Measurements from ENCODE around the gene ANAPC13.

ANAPC13 gene

DNA sequence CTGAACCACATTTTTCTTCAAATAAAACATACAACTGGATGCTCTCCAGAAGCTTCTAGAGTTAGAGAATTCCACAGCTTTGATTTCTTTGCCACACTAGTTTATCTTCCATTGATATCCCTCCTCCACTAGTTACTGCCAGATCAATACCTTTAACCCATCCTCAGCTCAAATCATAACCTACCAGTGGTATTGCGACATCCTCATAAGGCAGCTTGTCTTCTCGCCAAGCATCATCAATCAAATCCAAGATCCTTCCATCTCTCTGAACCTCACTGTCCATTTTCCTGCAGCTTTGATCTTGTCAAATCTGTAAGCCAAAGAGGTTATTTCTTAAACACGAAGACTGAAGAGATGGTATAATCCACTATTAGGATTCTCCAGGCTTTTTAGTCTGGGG, 3.2 kb downstream of the ANAPC13 start:
- FAIRE-seq, result no peak

DNA sequence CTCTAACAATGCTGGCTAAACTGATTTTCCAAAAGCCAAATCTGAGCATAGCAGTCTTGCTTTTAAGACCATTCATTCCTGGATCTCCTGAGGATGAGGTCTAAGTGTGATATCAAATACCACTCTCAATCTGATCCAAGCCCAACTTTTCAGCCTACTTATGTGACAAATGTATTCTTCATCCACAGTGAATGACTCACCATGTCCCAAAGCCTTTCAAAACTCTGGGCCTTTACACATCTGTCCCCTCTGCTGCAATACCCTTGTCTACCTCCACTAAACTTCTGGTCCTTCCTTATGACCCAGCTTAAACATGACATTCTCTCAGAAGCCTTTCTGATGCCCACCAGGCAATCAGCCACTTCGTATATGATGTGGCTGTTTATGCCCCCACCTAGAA, 4.6 kb downstream of the ANAPC13 start:
- no peak for FAIRE-seq

- no peak for FAIRE-seq
These were observed 5.2 kb downstream of the ANAPC13 start for GRCh38 chr3:134480546-134480945.

- no peak for FAIRE-seq
These were observed 7.8 kb downstream of the ANAPC13 start for GRCh38 chr3:134477938-134478337.

GRCh38 chr3:134477002-134477401, 8.8 kb downstream of the ANAPC13 start:
- no peak for FAIRE-seq

- no peak for FAIRE-seq
These were observed 9.5 kb downstream of the ANAPC13 start for GRCh38 chr3:134476306-134476705.

DNA sequence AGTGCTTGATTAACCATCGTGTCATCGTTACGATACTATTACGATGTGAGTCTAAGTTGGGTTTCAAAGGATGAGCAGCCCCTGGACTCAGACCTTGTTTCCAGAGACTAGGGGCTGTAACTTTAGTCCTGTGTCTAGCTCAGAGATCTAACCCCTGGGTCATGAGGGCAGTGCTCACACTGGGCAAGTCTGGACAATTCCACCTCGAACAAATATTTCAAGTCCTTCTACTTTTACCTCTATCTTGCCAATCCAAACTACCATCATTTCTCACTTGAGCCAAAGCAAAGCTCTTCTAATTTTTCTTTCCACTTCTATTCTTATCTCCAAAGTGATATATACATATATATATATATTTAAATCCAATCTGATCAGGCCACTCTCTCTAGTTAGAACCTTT, 10.8 kb downstream of the ANAPC13 start:
- no peak for FAIRE-seq

- peak; percentile 98 for FAIRE-seq
These were observed 11.8 kb downstream of the ANAPC13 start for GRCh38 chr3:134473868-134474546.

GRCh38 chr3:134472831-134473230, 13.0 kb downstream of the ANAPC13 start:
- FAIRE-seq, result no peak

DNA sequence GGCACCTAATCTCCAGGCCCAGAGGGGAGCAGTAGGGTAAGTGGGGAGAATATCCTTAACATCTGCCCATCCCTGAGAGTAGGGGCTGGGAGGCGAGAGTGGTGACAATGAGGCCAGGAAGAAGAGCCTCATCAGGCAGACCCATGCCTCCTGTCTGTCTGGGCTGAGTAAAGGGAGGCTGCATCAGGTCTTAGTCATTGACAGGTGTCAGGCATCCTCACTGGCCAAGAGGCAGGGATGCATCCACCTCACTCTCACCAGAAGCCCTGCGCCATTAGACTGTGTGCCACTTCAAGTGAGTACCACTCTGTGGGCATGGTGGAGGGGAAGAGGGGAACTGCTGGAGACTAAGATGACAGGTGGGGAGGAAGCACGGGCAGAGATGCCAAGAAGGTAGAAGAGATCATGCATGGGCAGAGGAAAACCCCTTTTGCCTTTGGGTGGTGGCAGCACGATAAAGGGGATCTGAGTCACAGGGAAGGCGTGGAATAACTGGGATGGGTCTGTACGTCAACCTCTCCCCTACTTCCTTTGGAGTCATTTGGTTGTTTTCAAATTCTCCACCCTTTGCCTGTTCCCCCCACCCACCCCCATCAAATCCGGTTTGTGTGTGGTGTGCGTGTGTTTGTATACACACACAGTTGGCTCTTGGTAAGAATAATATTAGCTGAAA, 14.1 kb downstream of the ANAPC13 start:
- no peak for FAIRE-seq

DNA sequence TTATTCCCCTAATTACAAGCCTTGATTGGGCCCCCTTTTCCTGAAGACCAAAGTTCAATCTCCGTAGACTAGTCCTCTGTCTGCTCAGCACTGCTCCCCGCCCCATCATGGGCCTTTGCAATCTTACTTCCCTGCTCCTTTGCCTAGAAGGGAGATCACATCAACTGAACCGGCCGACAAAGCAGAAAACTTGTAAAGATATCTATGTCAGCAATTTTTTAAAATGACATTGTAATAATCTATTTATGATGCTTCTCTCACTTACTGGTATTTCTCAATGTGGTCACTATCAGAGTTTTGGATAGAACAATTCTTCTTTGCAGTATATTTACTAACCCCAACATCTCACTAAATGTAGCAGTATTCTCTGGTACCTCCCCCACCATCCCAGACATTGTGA, 17.3 kb downstream of the ANAPC13 start:
- FAIRE-seq, result no peak

- FAIRE-seq, result no peak
These were observed 19.5 kb downstream of the ANAPC13 start for GRCh38 chr3:134466331-134466730.

DNA sequence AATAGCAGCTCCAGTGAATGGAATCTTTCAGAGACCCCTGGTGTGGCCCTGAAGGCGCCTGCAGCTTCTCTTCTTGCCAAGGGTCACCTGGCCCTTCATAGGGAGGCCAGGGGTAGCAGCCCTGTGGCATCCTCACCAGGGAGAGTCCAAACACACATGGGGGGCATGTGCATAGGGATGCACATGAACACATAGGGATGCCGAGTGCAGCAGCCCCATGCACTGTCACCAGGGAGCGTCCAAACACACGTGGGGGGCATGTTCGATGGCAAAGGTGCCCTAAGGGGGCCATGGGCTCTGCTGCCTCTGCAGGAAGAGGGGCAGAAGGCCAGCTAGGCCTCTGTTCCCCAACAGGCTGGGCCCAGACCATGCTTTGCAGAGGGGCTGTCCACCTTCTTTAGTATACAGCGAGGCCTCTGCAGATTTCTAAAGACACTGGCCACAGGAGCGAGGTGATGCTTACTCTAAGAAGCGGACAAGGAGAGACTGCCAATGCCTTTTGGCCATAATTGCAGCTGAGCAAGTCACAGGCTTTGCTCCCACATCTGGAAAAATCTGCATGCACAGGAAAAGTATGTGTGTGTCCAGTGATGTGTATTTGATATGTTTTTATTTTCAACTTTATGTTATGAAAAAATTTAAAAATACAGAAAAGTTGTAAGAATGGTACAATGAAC, 21.0 kb downstream of the ANAPC13 start:
- FAIRE-seq, result no peak

DNA sequence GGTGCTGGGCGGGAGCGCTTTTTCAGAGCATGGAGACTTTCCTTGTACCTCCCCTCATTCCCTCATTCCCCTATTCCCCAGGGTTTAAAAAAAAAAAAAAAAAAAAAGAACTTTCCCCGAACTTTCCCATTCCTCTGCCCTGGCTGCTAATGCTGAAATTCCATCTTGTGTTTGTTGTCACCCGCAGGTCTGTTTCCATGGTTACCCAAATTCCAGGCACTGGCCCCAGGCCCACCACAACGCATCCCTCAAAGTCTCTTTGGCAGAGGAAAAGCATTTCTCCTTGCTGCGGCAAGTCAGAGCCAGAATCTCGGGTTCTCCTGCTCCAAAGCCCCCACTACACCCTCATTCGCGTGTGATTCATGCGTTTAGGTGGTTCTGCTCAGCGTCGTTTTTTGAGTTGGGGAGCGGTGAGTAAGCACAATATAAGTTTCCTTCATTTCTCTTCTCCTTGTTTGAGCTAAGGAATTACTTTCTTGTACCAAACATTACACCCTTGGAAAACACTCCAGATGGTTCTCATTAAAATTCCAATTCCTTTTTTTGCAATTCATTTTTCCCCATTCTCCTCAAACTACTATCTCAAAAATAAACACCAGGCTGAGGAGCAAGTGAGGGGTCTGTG, 21.6 kb downstream of the ANAPC13 start:
- no peak for FAIRE-seq

DNA sequence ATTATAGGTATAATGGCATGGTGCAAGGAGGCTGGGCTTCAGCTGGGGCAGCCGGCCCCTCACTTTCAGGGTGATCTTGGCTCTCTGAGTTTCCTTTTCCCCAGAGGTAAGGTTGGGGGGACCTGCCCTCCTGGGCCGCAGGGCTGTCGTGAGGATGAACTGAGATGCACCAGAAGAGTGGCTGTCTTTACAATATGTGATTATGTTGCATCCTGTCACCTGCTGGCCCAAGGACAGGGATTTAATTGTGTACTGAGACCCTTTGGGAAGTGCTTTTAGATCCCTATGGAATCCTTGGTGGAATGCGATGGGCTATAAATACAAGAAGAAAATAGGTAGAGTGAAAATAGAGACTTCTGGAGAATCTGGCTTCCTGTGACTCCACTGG, 22.1 kb downstream of the ANAPC13 start:
- no peak for FAIRE-seq

- peak; percentile 23 for FAIRE-seq
These were observed 23.3 kb downstream of the ANAPC13 start for GRCh38 chr3:134462331-134462941.

DNA sequence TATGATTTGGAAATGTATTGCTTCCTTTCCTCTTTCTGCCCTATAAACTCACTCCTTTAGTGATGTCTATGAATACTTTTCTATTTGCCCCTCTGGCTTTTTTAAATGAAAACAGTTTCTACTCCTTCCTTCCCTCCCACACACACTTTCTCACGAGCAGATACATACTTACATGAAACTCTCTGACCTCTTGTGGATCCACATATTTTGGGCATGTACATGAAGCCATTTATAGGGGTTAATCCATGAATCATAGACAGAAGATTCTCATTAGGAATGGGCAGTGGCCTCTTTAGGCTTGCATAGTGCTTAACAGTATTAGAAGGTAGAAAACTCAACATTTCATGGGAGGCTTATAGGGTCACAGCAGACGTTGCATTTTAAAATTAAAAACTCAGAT, 24.8 kb downstream of the ANAPC13 start:
- no peak for FAIRE-seq

DNA sequence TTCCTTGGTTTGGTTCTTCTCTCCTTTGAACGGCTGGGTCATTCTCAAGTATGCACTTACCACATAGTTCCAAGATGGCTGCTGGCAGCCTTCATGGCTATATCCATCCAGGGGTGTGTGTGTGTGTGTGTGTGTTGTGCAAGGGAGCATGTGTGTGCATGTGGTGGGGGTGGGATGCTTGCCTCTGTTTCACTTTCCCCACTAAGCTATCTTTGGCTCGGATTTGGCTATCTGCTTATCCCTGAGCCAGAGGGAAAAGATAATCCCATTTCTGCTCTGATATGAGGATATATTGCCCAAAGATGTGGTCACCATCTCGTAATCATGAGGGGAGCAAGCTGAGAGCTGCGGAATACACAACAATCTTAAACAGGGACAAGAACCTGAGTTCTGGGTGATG, 26.2 kb downstream of the ANAPC13 start:
- no peak for FAIRE-seq

DNA sequence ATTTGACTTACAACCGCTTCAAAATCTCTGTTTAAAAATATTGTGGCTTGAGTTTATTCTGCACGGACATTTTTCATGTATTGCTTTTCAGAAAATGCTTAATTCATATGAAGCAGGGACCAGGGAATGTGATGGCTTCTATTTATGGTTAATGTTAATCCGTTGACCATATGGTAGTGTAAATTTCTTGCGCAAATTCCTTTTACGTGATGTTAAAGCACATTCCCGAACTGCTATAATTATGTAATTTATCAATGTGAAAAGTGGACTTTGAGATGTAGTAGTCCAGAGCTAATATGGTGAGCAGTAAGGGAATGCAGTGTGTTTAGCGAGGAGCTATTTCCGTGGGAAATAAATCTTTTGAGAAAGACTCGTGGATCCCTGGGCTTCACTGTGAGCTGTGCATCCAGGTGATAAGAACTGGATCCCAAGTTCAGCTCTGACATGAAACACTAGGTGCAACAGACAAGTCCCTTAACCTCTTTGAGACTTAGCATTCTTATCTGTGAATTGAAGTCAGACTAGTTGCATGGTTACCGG, 27.3 kb downstream of the ANAPC13 start:
- FAIRE-seq, result no peak

DNA sequence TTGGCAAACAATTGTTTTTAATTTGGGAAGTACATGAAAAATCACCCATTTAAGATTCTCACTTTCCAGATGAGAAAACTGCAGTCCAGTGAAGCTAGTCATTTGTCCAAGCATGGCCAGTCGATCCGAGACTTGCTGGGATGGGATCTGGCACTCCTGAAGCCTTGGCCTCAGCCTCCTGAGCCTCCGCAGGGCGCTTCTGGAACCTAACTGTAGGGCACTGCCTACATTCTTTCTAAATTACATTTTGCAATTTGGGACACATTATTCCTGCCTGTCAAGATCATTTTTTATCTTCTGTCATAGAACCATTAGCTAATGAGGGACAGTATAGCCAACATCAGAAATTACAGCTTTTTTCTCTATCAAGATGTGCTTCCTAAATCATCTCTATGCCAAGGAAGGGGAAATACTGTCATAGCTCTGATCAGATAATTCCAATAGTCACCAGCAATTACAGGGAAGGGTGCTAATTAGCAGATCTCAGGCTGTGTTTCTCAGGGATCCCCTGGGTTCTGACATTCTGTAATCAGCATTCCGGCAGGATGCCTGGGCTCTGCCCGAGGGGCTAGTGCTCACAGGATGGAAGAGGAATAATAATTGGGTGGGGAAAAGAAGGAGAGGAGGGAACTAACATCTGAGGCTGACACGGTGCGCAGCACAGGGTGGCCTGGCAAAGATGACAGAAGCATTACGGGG, 28.3 kb downstream of the ANAPC13 start:
- FAIRE-seq, result no peak

DNA sequence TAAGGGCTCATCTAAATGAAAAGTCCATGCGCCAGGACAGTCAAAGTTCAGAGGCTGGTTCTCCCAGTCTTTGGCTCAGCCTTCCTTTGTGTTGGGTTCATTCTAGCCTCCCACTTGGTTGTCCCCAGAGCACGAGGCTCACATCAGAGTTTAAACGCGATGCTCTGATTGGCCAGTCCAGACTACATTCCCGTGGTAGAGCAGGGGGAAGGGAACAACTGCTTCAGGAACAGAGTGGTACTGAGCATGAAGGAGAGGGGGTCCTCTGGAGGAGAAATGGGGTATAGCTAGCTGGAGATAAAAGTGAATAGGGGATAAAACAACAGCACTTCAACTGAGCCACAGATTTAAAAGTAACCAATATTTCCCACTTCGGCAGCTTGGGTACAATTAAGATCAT, 32.2 kb downstream of the ANAPC13 start:
- no peak for FAIRE-seq

- FAIRE-seq, result no peak
These were observed 35.8 kb downstream of the ANAPC13 start for GRCh38 chr3:134449951-134450350.
